Retinal pigment epithelial cell (primary cell): ENCODE measurements around the gene SNRNP25.

Experiments
- DNase-seq: peaks from one replicate; pipeline ENCODE4 v3.0.0-alpha.2; 2010; ENCODE audit warnings: low read depth
- H3K4me3 ChIP-seq: 2 replicates; pipeline ENCODE4 v1.5.1; 2011; ENCODE audit warnings: mild to moderate bottlenecking, low read length, control low read depth, moderate library complexity
- CTCF ChIP-seq: conservative IDR thresholded peaks from 2 replicates; pipeline ENCODE4 v1.5.1; 2011; ENCODE audit warnings: low read depth, low read length, control low read depth, inconsistent platforms

Gene SNRNP25

DNA sequence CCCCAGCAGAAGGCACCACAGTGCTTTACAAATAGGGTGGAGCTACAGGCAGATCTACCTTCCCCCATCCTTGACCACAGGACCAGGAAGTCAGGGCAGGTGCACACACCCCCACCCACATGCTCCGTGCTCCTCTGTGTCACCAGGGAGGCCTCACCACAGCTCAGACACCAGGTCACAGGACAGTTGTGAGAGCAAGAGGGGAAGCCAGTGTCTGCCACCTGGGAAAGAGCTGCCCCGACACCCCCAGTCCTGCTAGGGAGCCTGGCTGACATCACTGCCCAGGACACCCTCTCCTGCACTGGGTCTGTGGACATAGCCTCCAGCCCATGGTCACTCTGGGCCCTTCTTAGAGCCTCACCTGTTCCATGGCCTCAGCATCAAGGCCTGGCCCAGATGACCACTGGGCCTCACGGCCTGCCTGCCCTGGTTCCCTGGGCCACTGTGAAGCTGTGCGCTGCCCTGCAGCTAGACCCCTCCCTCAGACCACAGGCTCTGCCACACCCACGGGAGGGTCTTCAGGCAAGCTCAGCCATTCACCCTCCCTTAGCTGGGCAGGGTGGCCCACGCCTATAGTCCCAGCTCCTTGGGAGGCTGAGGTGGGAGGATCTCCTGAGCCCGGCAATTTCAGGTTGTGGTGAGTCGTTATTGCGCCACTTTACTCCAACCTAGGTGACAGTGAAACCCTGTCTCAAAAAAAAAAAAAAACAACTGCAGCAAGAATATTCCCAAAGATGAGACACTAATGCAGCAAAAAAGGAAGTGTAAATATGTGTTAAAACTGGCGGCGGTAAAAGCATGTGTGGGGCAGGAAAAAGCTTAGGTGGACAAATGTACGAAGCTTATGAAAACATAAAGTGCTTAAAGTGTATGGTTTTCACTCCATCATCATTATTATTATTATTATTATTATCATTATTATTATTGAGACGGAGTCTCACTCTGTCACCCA is 14.4 kb upstream of the SNRNP25 start:
- DNase-seq = no peak
- no peak overlapping the region for H3K4me3 ChIP-seq
- no peak for TF ChIP-seq CTCF

DNA sequence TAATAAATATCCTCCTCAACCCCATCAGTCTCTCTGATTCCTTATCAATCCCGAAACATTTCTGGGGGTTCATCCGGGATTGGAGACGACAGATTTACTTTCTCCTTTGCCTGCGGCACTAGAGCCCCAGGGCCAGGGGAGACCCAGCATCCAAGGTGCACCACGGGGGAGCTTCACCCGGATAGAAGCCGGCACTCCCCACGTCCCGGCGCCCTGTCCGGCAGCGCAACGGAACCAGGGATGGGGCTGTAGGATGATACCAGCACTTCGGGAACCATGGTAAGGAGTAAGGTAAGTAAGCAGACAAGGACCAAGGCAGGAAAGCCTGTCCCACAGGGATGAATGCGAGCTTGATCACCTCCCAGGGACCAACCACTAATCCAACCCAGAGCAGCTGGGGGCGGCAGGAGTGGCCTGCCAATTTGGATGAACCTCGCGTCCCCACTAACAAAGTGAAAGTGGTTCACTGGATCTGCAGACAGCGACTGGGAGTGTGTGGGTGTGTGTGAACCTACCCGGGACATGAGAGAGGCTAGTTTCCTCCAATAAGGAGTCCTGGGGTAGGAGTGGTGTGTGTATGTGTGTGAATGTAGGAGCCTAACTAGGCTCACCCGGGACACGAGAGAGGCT is 12.1 kb upstream of the SNRNP25 start:
- no peak overlapping the region for H3K4me3 ChIP-seq
- DNase-seq = no peak

GRCh38 chr16:42069-42457 is 11.6 kb upstream of the SNRNP25 start:
- no peak for DNase-seq
- no peak for TF ChIP-seq CTCF
- no peak overlapping the region for H3K4me3 ChIP-seq

More for the DNA sequence above, 12.1 kb upstream of the SNRNP25 start:
- TF ChIP-seq CTCF = no peak

- no peak for DNase-seq
Measured at GRCh38 chr16:42691-43090, 10.9 kb upstream of the SNRNP25 start.

DNA sequence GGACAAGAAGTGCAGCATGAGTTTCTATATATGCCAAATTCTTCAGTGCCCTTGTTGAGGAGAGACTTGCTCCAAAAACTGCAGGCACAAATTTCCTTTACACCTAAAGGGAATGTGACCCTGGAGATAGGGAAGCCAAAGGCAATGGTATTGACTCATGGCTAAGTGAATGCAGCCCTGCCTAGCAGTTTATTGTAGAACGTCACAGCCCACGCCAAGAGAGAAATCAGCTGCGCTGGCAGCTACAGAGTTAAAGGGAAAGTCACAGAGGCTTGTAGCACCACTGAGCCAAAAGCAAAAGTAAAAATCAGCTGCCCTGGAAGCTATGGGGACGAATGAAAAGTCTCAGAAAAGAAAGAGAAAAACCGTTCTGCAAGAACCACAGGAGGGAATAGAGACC is 10.3 kb upstream of the SNRNP25 start:
- TF ChIP-seq CTCF = no peak
- no peak overlapping the region for H3K4me3 ChIP-seq
- no peak for DNase-seq

More at GRCh38 chr16:42691-43090, 10.9 kb upstream of the SNRNP25 start:
- TF ChIP-seq CTCF = no peak
- no peak overlapping the region for H3K4me3 ChIP-seq

DNA sequence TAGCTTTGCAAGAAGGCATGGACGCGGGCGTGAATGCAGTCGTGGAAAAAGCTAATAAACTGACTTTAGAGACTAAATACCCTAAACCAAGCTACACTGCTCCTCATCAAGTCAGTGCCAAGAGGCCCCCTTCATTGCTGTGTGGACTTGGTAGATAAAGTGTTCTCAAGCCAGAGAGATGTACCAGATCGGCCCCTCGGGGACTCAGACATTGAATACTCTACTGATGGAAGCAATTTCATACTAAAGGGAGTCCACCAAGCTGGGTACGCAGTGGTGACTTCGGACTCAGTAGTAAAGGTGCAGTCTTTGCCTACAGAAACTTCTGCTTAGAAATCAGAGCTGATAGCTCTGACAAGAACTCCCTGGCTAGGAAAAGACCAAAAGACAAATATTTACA is 9.0 kb upstream of the SNRNP25 start:
- no peak for TF ChIP-seq CTCF
- DNase-seq = no peak
- no peak overlapping the region for H3K4me3 ChIP-seq
